K562 (cell line): ENCODE results near the gene PDLIM4. TPM values are rescaled to one million over a fixed set of nuclear protein-coding genes. Genes with fewer than 3 reads are reported as not detected.

Source experiments
- ATAC-seq: fragments of 200-7000 bp; cut with Tn5 transposase; 3 replicates; pipeline ENCODE4 v1.9.1; 2020; ENCODE audit warnings: moderate library complexity
- BruUV-seq: library from RNA; stranded (reverse); fragments of 400-500 nt; replicated peaks from 2 replicates; lab custom pipeline; 2021; lab: Mats Ljungman, UMichigan
- CTCF ChIA-PET: fragments of 300-600 bp; formaldehyde crosslinking; extraction: SDS; loops from one replicate; lab custom pipeline; 2021; ENCODE audit warnings: low intra/inter-chr PET ratio; lab: Yijun Ruan, JAX
- POLR2A ChIA-PET: fragments of 300-600, 350-650 bp; sonication (Branson Sonifier 250); formaldehyde crosslinking; extraction: SDS; loops from one replicate; lab custom pipeline; 2021; ENCODE audit warnings: antibody characterized with exemption, inconsistent platforms; lab: Yijun Ruan, JAX
- DNase-seq, 4 experiments: peaks; one replicate each; pipeline versions ENCODE4 v3.0.0 to v3.0.0-alpha.2; 2011 to 2018; ENCODE audit warnings: low spot score in 3 of 4, mixed read lengths in 3 of 4; ENCODE audit errors: extremely low read depth in 1 of 4
- FAIRE-seq: peaks from 2 replicates; lab custom pipeline; 2011; peaks lifted over from hg19 to GRCh38; lab: Jason Lieb, UNC
- H2AFZ ChIP-seq: 2 replicates; pipeline ENCODE4 v1.6.0; 2011; ENCODE audit warnings: low read depth, low read length, control low read depth, inconsistent platforms
- H3K27ac ChIP-seq: fragments of 200-600 bp; 3 replicates; pipeline ENCODE4 v1.8.0; 2011; ENCODE audit warnings: low read depth, mild to moderate bottlenecking, control low read depth, inconsistent platforms, low read length, moderate library complexity, mixed read lengths; ENCODE audit errors: extremely low read depth
- H3K27me3 ChIP-seq, 2 experiments: fragments of 300-600 bp in 1 of 2; 2 replicates in 1 of 2; 3 replicates in 1 of 2; pipeline versions ENCODE4 v1.6.0 to v1.8.0; 2011; ENCODE audit warnings: inconsistent platforms in 2 of 2, low read length in 2 of 2, mild to moderate bottlenecking in 1 of 2, mixed read lengths in 1 of 2, moderate library complexity in 1 of 2; ENCODE audit not compliant: control insufficient read depth in 2 of 2, insufficient read depth in 2 of 2
- H3K36me3 ChIP-seq: fragments of 300-600 bp; 3 replicates; pipeline ENCODE4 v1.8.0; 2011; ENCODE audit warnings: mild to moderate bottlenecking, low read length, inconsistent platforms; ENCODE audit not compliant: control insufficient read depth, insufficient read depth
- H3K4me1 ChIP-seq, 2 experiments: fragments of 200-600 bp in 1 of 2; replicated peaks in 1 of 2; 2 replicates in 1 of 2; 3 replicates in 1 of 2; pipeline versions ENCODE4 v1.5.1 to v1.8.0; 2011; ENCODE audit warnings: inconsistent platforms in 2 of 2, low read length in 2 of 2, mild to moderate bottlenecking in 1 of 2, mixed read lengths in 1 of 2, moderate library complexity in 1 of 2; ENCODE audit not compliant: control insufficient read depth in 2 of 2, insufficient read depth in 2 of 2
- H3K4me2 ChIP-seq: 2 replicates; pipeline ENCODE4 v1.6.1; 2011; ENCODE audit warnings: low read length, control low read depth, inconsistent platforms, mixed read lengths; ENCODE audit not compliant: insufficient read depth
- H3K4me3 ChIP-seq: fragments of 200-600 bp; sonication (generic), shearing (Covaris generic); 2 replicates; pipeline ENCODE4 v1.5.1; 2016; ENCODE audit warnings: control low read depth, inconsistent platforms
- H3K79me2 ChIP-seq: fragments of 200-600 bp; 3 replicates; pipeline ENCODE4 v1.8.0; 2011; ENCODE audit warnings: low read length, inconsistent platforms; ENCODE audit not compliant: control insufficient read depth, insufficient read depth
- H3K9ac ChIP-seq, 2 experiments: 2 replicates each; pipeline versions ENCODE4 v1.6.0 to v1.6.1; 2011; ENCODE audit warnings: low read depth in 2 of 2, low read length in 2 of 2, control low read depth in 1 of 2, inconsistent platforms in 1 of 2, mild to moderate bottlenecking in 1 of 2, mixed read lengths in 1 of 2; ENCODE audit not compliant: insufficient read depth in 1 of 2
- H3K9me1 ChIP-seq: one replicate; pipeline ENCODE4 v1.6.0; 2011; ENCODE audit warnings: inconsistent platforms, mild to moderate bottlenecking, low read length, moderate library complexity; ENCODE audit not compliant: control insufficient read depth, insufficient read depth
- H3K9me3 ChIP-seq: replicated peaks from 2 replicates; pipeline ENCODE4 v1.5.1; 2011; ENCODE audit warnings: low read depth, low read length, inconsistent platforms; ENCODE audit not compliant: control insufficient read depth, insufficient read depth
- H4K20me1 ChIP-seq: replicated peaks from 2 replicates; pipeline ENCODE4 v1.6.1; 2011; ENCODE audit warnings: low read length, inconsistent platforms, mixed read lengths; ENCODE audit not compliant: control insufficient read depth, insufficient read depth
- CHD7 ChIP-seq: fragments of 200-600 bp; sonication (generic); IDR thresholded peaks from one replicate; pipeline ENCODE4 v1.6.1; 2012; ENCODE audit warnings: mild to moderate bottlenecking, low read depth, low read length, inconsistent platforms
- ID3 ChIP-seq, 2 experiments: fragments of 250-450 bp in 1 of 2; fragments of 450-650 bp in 1 of 2; sonication (Bioruptor Pico) in 1 of 2; IDR thresholded peaks; 2 replicates each; pipeline versions ENCODE4 v1.6.1 to v1.8.0; 2016 to 2021; ENCODE audit warnings: mild to moderate bottlenecking in 2 of 2, moderate library complexity in 2 of 2, missing compliant biosample characterization in 1 of 2, missing genetic modification characterization in 1 of 2
- NONO ChIP-seq, 2 experiments: fragments of 200-400 bp in 1 of 2; fragments of 450-650 bp in 1 of 2; formaldehyde crosslinking in 1 of 2; IDR thresholded peaks; 2 replicates each; pipeline ENCODE4 v1.6.1; 2017; ENCODE audit warnings: low read depth in 2 of 2, mild to moderate bottlenecking in 2 of 2, moderate library complexity in 2 of 2, low read length in 1 of 2
- RUNX1 ChIP-seq: sonication (generic); IDR thresholded peaks from 2 replicates; pipeline ENCODE4 v1.6.1; 2016; ENCODE audit warnings: antibody characterized with exemption, low read depth
- TEAD4 ChIP-seq, 2 experiments: sonication (generic) in 1 of 2; formaldehyde crosslinking in 1 of 2; IDR thresholded peaks; 2 replicates each; pipeline versions ENCODE4 v1.6.1 to v1.8.0; 2012 to 2022; ENCODE audit warnings: borderline replicate concordance in 1 of 2, inconsistent platforms in 1 of 2, low read length in 1 of 2, mild to moderate bottlenecking in 1 of 2, missing genetic modification reagents in 1 of 2
- ZBTB17 ChIP-seq: fragments of 450-650 bp; formaldehyde crosslinking; IDR thresholded peaks from 2 replicates; pipeline ENCODE4 v1.4.0; 2020; ENCODE audit warnings: mild to moderate bottlenecking
- ZNF277 ChIP-seq: fragments of 250-450 bp; sonication (Bioruptor Pico); IDR thresholded peaks from 2 replicates; pipeline ENCODE4 v1.8.0; 2022; ENCODE audit warnings: inconsistent platforms, mild to moderate bottlenecking, moderate library complexity, borderline replicate concordance
- WGBS: fragments of 100-300 bp; shearing (Covaris generic); methylation state at CpG from one replicate; pipeline ENCODE4 v1.1.6; 2016; ENCODE audit warnings: low coverage, mixed read lengths; ENCODE audit not compliant: insufficient coverage; ENCODE audit errors: missing lambda C conversion rate; 5-methylcytosine and 5-hydroxymethylcytosine counted together
- in situ Hi-C: fragments of 300-500 bp; cut with MboI; formaldehyde crosslinking; loops from 4 replicates; pipeline ENCODE4 v1.15.0; 2018; ENCODE audit warnings: inconsistent platforms, mixed read lengths
- intact Hi-C: fragments of 100-400 bp; cut with micrococcal nuclease; formaldehyde crosslinking; loops from 2 replicates; pipeline ENCODE4 v1.14.2; 2022
- polyA plus RNA-seq, 8 experiments: library from polyadenylated mRNA; depleted of rRNA in 4 of 8; stranded (reverse) in 5 of 8; unstranded in 3 of 8; fragments of >200 nt; fragmentation: Nextera tagmentation in 2 of 8; fragmentation: Illumina TruSeq in 1 of 8; extraction: Ambion mirVana in 2 of 8; extraction: Trizol in 1 of 8; gene quantifications; 2 replicates each; pipeline versions ENCODE4 v1.2.1 to v1.2.3, GENCODE V29; 2011 to 2014; ENCODE audit warnings: inconsistent platforms in 1 of 8, missing spikeins in 1 of 8
- total RNA-seq, 7 experiments: library from RNA; depleted of rRNA in 6 of 7; stranded (reverse); fragments of >200 nt in 6 of 7; fragmentation: Illumina TruSeq in 2 of 7; extraction: Trizol in 2 of 7; gene quantifications; 2 replicates each; pipeline versions ENCODE4 v1.2.1 to v1.2.3, GENCODE V29; 2011 to 2021; ENCODE audit warnings: low replicate concordance in 1 of 7

Gene PDLIM4
- total and polyA plus RNA-seq, 9 of the 15 experiments (the other 6 are each of a cell fraction or from before 2014, with no cell fraction given), result 0.28 to 32.8 (median 13.1) TPM

GRCh38 chr5:132243366-132243977, 14.0 kb upstream of the PDLIM4 start:
- H3K79me2 ChIP-seq, result no peaks in the 10 kb centered on the region
- no peak overlapping the region for H3K4me3 ChIP-seq
- no peak overlapping the region for H3K9ac ChIP-seq
- H4K20me1 ChIP-seq, result no peaks in the 10 kb centered on the region
- in situ Hi-C loops, result no loop called here
- H3K9me1 ChIP-seq, result no peaks in the 10 kb centered on the region
- WGBS, result 48% methylated on average over 3 of the region's 3 CpGs
- H3K4me2 ChIP-seq, result no peak overlapping the region
- no peak overlapping the region for H2AFZ ChIP-seq
- POLR2A ChIA-PET, result no interaction called here
- no TSS peak for BruUV-seq
- no peak overlapping the region for H3K27ac ChIP-seq
- no peaks in the 10 kb centered on the region for H3K36me3 ChIP-seq
- no peaks in the 10 kb centered on the region for H3K4me1 ChIP-seq
- CTCF ChIA-PET, result no interaction called here
- DNase-seq, result no peak
- no peaks in the 10 kb centered on the region for H3K27me3 ChIP-seq
- peaks cover 4% of the 10 kb centered on the region; the same call in 1 of the 2 replicates for H3K9me3 ChIP-seq
- no peak for FAIRE-seq
- ATAC-seq, result no peak
- intact Hi-C loops, result no loop called here
- TF ChIP-seq TEAD4 (IDR thresholded peaks at IDR 0.05; ENCODE audit: low read length) (no peak), TEAD4 (CRISPR knock-in tag; IDR thresholded peaks at IDR 0.05; ENCODE audit: borderline replicate concordance) (no peak), RUNX1 (no peak), ID3 (CRISPR knock-in tag; IDR thresholded peaks at IDR 0.05) (no peak), ID3 (tag; IDR thresholded peaks at IDR 0.05) (no peak), ZBTB17 (CRISPR knock-in tag) (no peak), ZNF277 (no peak), NONO (IDR thresholded peaks at IDR 0.05; ENCODE audit: low read depth in 2 of 2, low read length in 1 of 2) (no peak), CHD7 (no peak)
